CD14-positive monocyte (primary cell): ENCODE data around the gene DDAH1. TPM values are rescaled to one million over a fixed set of nuclear protein-coding genes. Genes with fewer than 3 reads are reported as not detected.

Experiments used
- DNase-seq, 3 donors: peaks; one replicate each; pipeline ENCODE4 v3.0.0-alpha.2; 2011 to 2022
- H2AFZ ChIP-seq: 2 replicates; pipeline ENCODE4 v1.6.0; 2012; ENCODE audit warnings: mild to moderate bottlenecking, low read depth, low read length, inconsistent platforms; ENCODE audit not compliant: insufficient read depth, poor library complexity, severe bottlenecking
- H3K27ac ChIP-seq, 2 donors: 1 replicate in 1 of 2; 2 replicates in 1 of 2; pipeline ENCODE4 v1.5.1; 2012 to 2013; ENCODE audit warnings: low read length in 2 of 2, control low read depth in 1 of 2, inconsistent platforms in 1 of 2, low read depth in 1 of 2, mild to moderate bottlenecking in 1 of 2
- H3K27me3 ChIP-seq, 2 donors: one replicate each; pipeline versions ENCODE4 v1.6.0 to v1.6.1; 2011 to 2013; ENCODE audit warnings: low read length in 2 of 2; ENCODE audit not compliant: control insufficient read depth in 2 of 2, insufficient read depth in 2 of 2
- H3K36me3 ChIP-seq, 2 donors: replicated peaks in 1 of 2; 1 replicate in 1 of 2; 2 replicates in 1 of 2; pipeline versions ENCODE4 v1.5.1 to v1.6.1; 2012 to 2013; ENCODE audit warnings: low read length in 2 of 2, control low read depth in 1 of 2, inconsistent platforms in 1 of 2, mild to moderate bottlenecking in 1 of 2; ENCODE audit not compliant: insufficient read depth in 2 of 2, control insufficient read depth in 1 of 2
- H3K4me1 ChIP-seq, 2 donors: 1 replicate in 1 of 2; 2 replicates in 1 of 2; pipeline versions ENCODE4 v1.5.1 to v1.6.1; 2012 to 2013; ENCODE audit warnings: low read length in 2 of 2, control low read depth in 1 of 2, inconsistent platforms in 1 of 2, mild to moderate bottlenecking in 1 of 2, moderate library complexity in 1 of 2; ENCODE audit not compliant: insufficient read depth in 2 of 2, control insufficient read depth in 1 of 2
- H3K4me2 ChIP-seq: replicated peaks from 2 replicates; pipeline ENCODE3; 2012; ENCODE audit warnings: low read length, moderate library complexity, mild to moderate bottlenecking; ENCODE audit not compliant: poor library complexity, severe bottlenecking; ENCODE audit errors: extremely low read depth
- H3K4me3 ChIP-seq, 3 experiments: fragments of 200-600 bp in 1 of 3; sonication (generic) in 1 of 3; replicated peaks in 1 of 3; 1 replicate in 2 of 3; 2 replicates in 1 of 3; pipeline ENCODE4 v1.5.1; 2011 to 2013; ENCODE audit warnings: low read length in 3 of 3, mild to moderate bottlenecking in 3 of 3, control low read depth in 2 of 3, low read depth in 2 of 3, inconsistent platforms in 1 of 3, moderate library complexity in 1 of 3
- H3K79me2 ChIP-seq: 2 replicates; pipeline ENCODE4 v1.6.0; 2012; ENCODE audit warnings: mild to moderate bottlenecking, control low read depth, inconsistent platforms, low read length, moderate library complexity; ENCODE audit not compliant: insufficient read depth
- H3K9ac ChIP-seq: 2 replicates; pipeline ENCODE4 v1.6.0; 2017; ENCODE audit warnings: low read length, mild to moderate bottlenecking; ENCODE audit not compliant: insufficient read depth, poor library complexity, severe bottlenecking
- H3K9me3 ChIP-seq, 2 donors: replicated peaks in 1 of 2; 1 replicate in 1 of 2; 2 replicates in 1 of 2; pipeline versions ENCODE4 v1.5.1 to v1.6.1; 2012 to 2013; ENCODE audit warnings: low read length in 2 of 2, control low read depth in 1 of 2; ENCODE audit not compliant: control insufficient read depth in 1 of 2, insufficient read depth in 1 of 2
- H4K20me1 ChIP-seq: 2 replicates; pipeline ENCODE4 v1.6.0; 2012; ENCODE audit warnings: mild to moderate bottlenecking, low read length, control low read depth, moderate library complexity; ENCODE audit not compliant: insufficient read depth
- H3K27ac Mint-ChIP-seq, 7 donors: one replicate each; pipeline ENCODE4 v1.8.0; 2020; ENCODE audit warnings: mild to moderate bottlenecking in 7 of 7, mixed read lengths in 7 of 7, moderate library complexity in 6 of 7, inconsistent platforms in 2 of 7
- H3K27me3 Mint-ChIP-seq, 3 donors: one replicate each; pipeline ENCODE4 v1.8.0; 2021 to 2022; ENCODE audit warnings: low read depth in 3 of 3, mild to moderate bottlenecking in 3 of 3, mixed read lengths in 3 of 3, moderate library complexity in 3 of 3, inconsistent platforms in 1 of 3
- H3K36me3 Mint-ChIP-seq, 2 donors: one replicate each; pipeline ENCODE4 v1.8.0; 2020; ENCODE audit warnings: mixed read lengths in 2 of 2, inconsistent platforms in 1 of 2, mild to moderate bottlenecking in 1 of 2
- H3K4me1 Mint-ChIP-seq: one replicate; pipeline ENCODE4 v1.8.0; 2020; ENCODE audit warnings: mild to moderate bottlenecking, mixed read lengths
- H3K4me3 Mint-ChIP-seq, 2 donors: one replicate each; pipeline ENCODE4 v1.8.0; 2020; ENCODE audit warnings: mild to moderate bottlenecking in 2 of 2, mixed read lengths in 2 of 2, moderate library complexity in 1 of 2
- H3K9me3 Mint-ChIP-seq, 7 donors: one replicate each; pipeline ENCODE4 v1.8.0; 2020 to 2022; ENCODE audit warnings: mixed read lengths in 7 of 7, mild to moderate bottlenecking in 6 of 7, moderate library complexity in 6 of 7, inconsistent platforms in 2 of 7
- WGBS: methylation state at CpG from one replicate; pipeline ENCODE4 v1.1.5; 2013; ENCODE audit warnings: missing lambda C conversion rate; ENCODE audit not compliant: insufficient coverage; 5-methylcytosine and 5-hydroxymethylcytosine counted together
- intact Hi-C, 2 donors: fragments of 100-400 bp; cut with micrococcal nuclease; formaldehyde crosslinking; loops; one replicate each; pipeline versions ENCODE4 v1.15.0 to v1.15.1; 2023
- polyA plus RNA-seq, 3 donors: library from polyadenylated mRNA; depleted of rRNA in 1 of 3; unstranded in 2 of 3; stranded (reverse) in 1 of 3; fragments of 300-500 nt in 2 of 3; fragments of >200 nt in 1 of 3; fragmentation: Illumina TruSeq in 2 of 3; gene quantifications; 1 replicate in 2 of 3; 2 replicates in 1 of 3; pipeline ENCODE4 v1.2.3, GENCODE V29; 2012 to 2021
- TF ChIP-seq, protein P1 (sequence below): fragments of 200-600 bp; IDR thresholded peaks from one replicate; pipeline ENCODE4 v1.8.0; 2022; ENCODE audit warnings: antibody characterized with exemption, mild to moderate bottlenecking

DDAH1 gene
- polyA plus RNA-seq, 3 donors = not detected

DNA sequence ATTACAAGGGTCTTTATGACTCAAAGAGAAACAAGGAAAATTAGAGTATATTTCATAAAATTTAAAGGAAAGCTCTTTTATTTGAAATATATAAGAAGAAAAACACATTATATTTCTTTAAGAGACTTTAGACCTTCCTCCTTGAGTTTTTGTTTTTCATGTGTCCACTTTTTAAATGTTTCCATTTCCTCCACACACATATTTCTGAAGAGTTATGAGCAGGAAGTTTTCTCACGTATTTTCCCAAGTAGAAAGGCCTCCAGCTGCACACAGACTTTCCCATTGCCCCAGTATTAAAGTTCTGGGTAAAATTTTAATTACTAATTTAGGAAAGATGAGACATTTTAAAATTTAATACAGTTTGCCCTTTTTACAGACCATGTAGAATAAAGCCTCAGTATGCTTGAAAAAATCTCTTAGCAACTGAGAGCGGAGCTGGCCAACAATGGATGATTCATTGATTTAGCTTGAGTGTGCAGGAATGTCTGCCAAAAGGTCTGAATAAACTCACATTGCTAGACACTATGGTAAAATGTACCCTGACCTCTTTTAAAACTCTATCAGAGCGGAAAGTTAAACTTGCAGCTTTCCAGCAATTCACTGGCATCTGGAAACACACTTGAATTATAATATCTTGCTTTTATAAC lies 57.9 kb downstream of the DDAH1 start:
- H3K4me1 Mint-ChIP-seq = no peaks in the 10 kb centered on the region
- H3K27ac Mint-ChIP-seq = no peak overlapping the region
- Histone ChIP-seq H3K27me3 (no peaks in the 10 kb centered on the region), H3K9me3 (no peaks in the 10 kb centered on the region), H4K20me1 (no peaks in the 10 kb centered on the region), H3K4me3 (no peak overlapping the region), H3K79me2 (no peaks in the 10 kb centered on the region), H3K4me1 (no peaks in the 10 kb centered on the region), H3K36me3 (no peaks in the 10 kb centered on the region), H2AFZ (no peak overlapping the region), H3K27ac (no peak overlapping the region), H3K9ac (no peak overlapping the region), H3K4me2 (no peak overlapping the region)
- intact Hi-C loops = no loop called here
- no CpG with 5 or more reads among the region's 3 CpGs for WGBS
- no peak for DNase-seq
- TF ChIP-seq, protein P1, sequence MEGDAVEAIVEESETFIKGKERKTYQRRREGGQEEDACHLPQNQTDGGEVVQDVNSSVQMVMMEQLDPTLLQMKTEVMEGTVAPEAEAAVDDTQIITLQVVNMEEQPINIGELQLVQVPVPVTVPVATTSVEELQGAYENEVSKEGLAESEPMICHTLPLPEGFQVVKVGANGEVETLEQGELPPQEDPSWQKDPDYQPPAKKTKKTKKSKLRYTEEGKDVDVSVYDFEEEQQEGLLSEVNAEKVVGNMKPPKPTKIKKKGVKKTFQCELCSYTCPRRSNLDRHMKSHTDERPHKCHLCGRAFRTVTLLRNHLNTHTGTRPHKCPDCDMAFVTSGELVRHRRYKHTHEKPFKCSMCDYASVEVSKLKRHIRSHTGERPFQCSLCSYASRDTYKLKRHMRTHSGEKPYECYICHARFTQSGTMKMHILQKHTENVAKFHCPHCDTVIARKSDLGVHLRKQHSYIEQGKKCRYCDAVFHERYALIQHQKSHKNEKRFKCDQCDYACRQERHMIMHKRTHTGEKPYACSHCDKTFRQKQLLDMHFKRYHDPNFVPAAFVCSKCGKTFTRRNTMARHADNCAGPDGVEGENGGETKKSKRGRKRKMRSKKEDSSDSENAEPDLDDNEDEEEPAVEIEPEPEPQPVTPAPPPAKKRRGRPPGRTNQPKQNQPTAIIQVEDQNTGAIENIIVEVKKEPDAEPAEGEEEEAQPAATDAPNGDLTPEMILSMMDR = no peak
- H3K9me3 Mint-ChIP-seq = peaks cover 0 to 1% (median 0%) of the 10 kb centered on the region in 7 donors
- H3K4me3 Mint-ChIP-seq = no peak overlapping the region
- H3K27me3 Mint-ChIP-seq = peaks cover 0 to 2% (median 0%) of the 10 kb centered on the region in 3 donors
- no peaks in the 10 kb centered on the region for H3K36me3 Mint-ChIP-seq

DNA sequence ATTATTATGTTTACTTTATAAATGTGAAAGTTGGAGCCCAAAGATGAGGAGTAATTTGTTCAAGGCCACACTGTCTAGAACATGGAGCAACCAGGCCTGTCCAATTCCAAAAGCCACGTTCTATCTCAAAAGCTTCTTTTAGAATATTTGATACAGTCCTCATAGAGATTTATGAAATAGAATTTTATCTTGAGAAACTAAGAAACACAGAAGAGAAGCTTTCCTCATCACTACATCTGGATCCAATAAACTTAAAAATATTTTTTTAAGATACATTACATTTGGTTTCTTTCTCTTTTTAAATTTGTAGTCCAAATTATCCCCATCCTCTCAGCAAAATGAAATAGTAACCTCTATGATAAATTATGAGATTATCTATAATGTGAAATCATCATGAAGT lies 58.9 kb downstream of the DDAH1 start:
- Histone ChIP-seq H3K9ac (no peak overlapping the region), H3K4me1 (no peaks in the 10 kb centered on the region), H3K4me3 (no peak overlapping the region), H3K27me3 (no peaks in the 10 kb centered on the region), H3K36me3 (no peaks in the 10 kb centered on the region), H2AFZ (no peak overlapping the region), H4K20me1 (no peaks in the 10 kb centered on the region), H3K79me2 (no peaks in the 10 kb centered on the region), H3K9me3 (no peaks in the 10 kb centered on the region), H3K4me2 (no peak overlapping the region), H3K27ac (no peak overlapping the region)
- no peak overlapping the region for H3K27ac Mint-ChIP-seq
- WGBS = no CpG with 5 or more reads among the region's 1 CpG
- intact Hi-C loops = no loop called here
- H3K4me1 Mint-ChIP-seq = no peaks in the 10 kb centered on the region
- no peak overlapping the region for H3K4me3 Mint-ChIP-seq
- peaks cover 0 to 2% (median 0%) of the 10 kb centered on the region in 3 donors for H3K27me3 Mint-ChIP-seq
- no peaks in the 10 kb centered on the region for H3K9me3 Mint-ChIP-seq
- TF ChIP-seq, protein P1 = no peak
- no peaks in the 10 kb centered on the region for H3K36me3 Mint-ChIP-seq
- no peak for DNase-seq
